Endothelial cell of umbilical vein (primary cell): ENCODE results near the gene SULF2. TPM values are rescaled to one million over a fixed set of nuclear protein-coding genes. Genes with fewer than 3 reads are reported as not detected.

ENCODE experiments used
- BruUV-seq: library from RNA; stranded (reverse); fragments of 400-500 nt; replicated peaks from 2 replicates; lab custom pipeline; 2021; lab: Mats Ljungman, UMichigan
- CTCF ChIA-PET: fragments of 300-600, 350-600 bp; sonication (Branson Sonifier 250); formaldehyde crosslinking; loops from one replicate; lab custom pipeline; 2021; ENCODE audit warnings: antibody characterized with exemption, inconsistent platforms; lab: Charles Lee
- POLR2A ChIA-PET: fragments of 300-600, 350-600 bp; sonication (Branson Sonifier 250); formaldehyde crosslinking; loops from one replicate; lab custom pipeline; 2021; ENCODE audit warnings: antibody characterized with exemption, inconsistent platforms; lab: Charles Lee
- DNase-seq: peaks from one replicate; pipeline ENCODE4 v3.0.0-alpha.2; 2011; ENCODE audit warnings: low read depth, low spot score
- FAIRE-seq: peaks from 2 replicates; lab custom pipeline; 2011; peaks lifted over from hg19 to GRCh38; lab: Jason Lieb, UNC
- H2AFZ ChIP-seq: 2 replicates; pipeline ENCODE4 v1.6.0; 2012; ENCODE audit warnings: low read depth, low read length, control low read depth, inconsistent platforms
- H3K27ac ChIP-seq: 2 replicates; pipeline ENCODE4 v1.5.1; 2011; ENCODE audit warnings: low read depth, mild to moderate bottlenecking, control low read depth, low read length, moderate library complexity; ENCODE audit not compliant: insufficient read depth
- H3K27me3 ChIP-seq, 2 experiments: 2 replicates each; pipeline versions ENCODE4 v1.6.0 to v1.6.1; 2011; ENCODE audit warnings: low read length in 2 of 2, mixed read lengths in 1 of 2; ENCODE audit not compliant: control insufficient read depth in 2 of 2, insufficient read depth in 2 of 2
- H3K36me3 ChIP-seq, 2 experiments: 2 replicates in 1 of 2; 3 replicates in 1 of 2; pipeline ENCODE4 v1.5.1; 2011; ENCODE audit warnings: low read length in 2 of 2, mild to moderate bottlenecking in 1 of 2, moderate library complexity in 1 of 2; ENCODE audit not compliant: control insufficient read depth in 2 of 2, insufficient read depth in 2 of 2; ENCODE audit errors: extremely low read depth in 1 of 2
- H3K4me1 ChIP-seq: 3 replicates; pipeline ENCODE4 v1.5.1; 2011; ENCODE audit warnings: mild to moderate bottlenecking, low read length; ENCODE audit not compliant: control insufficient read depth, insufficient read depth; ENCODE audit errors: extremely low read depth
- H3K4me2 ChIP-seq: 2 replicates; pipeline ENCODE4 v1.6.1; 2011; ENCODE audit warnings: low read length, control low read depth, mixed read lengths; ENCODE audit not compliant: insufficient read depth
- H3K4me3 ChIP-seq, 3 experiments: fragments of 200-600 bp in 1 of 3; sonication (generic), shearing (Covaris generic) in 1 of 3; replicated peaks in 1 of 3; 2 replicates each; pipeline ENCODE4 v1.5.1; 2011 to 2016; ENCODE audit warnings: control low read depth in 3 of 3, low read length in 3 of 3, mild to moderate bottlenecking in 2 of 3, inconsistent platforms in 1 of 3, low read depth in 1 of 3, moderate library complexity in 1 of 3; ENCODE audit not compliant: insufficient read depth in 1 of 3
- H3K79me2 ChIP-seq: 2 replicates; pipeline ENCODE4 v1.6.0; 2012; ENCODE audit warnings: low read length, inconsistent platforms; ENCODE audit not compliant: control insufficient read depth, insufficient read depth
- H3K9ac ChIP-seq: replicated peaks from 2 replicates; pipeline ENCODE3; 2011; ENCODE audit warnings: low read length, control low read depth; ENCODE audit not compliant: insufficient read depth; ENCODE audit errors: extremely low read depth
- H3K9me1 ChIP-seq: replicated peaks from 3 replicates; pipeline ENCODE4 v1.6.0; 2011; ENCODE audit warnings: mild to moderate bottlenecking, low read length; ENCODE audit not compliant: control insufficient read depth, insufficient read depth; ENCODE audit errors: extremely low read depth
- H3K9me3 ChIP-seq: replicated peaks from 2 replicates; pipeline ENCODE4 v1.5.1; 2012; ENCODE audit warnings: low read length, inconsistent platforms; ENCODE audit not compliant: control insufficient read depth, insufficient read depth
- H4K20me1 ChIP-seq: replicated peaks from 2 replicates; pipeline ENCODE3; 2011; ENCODE audit warnings: mild to moderate bottlenecking, low read length; ENCODE audit not compliant: control insufficient read depth, insufficient read depth; ENCODE audit errors: extremely low read depth
- EZH2 ChIP-seq: IDR thresholded peaks from 2 replicates; pipeline ENCODE4 v1.6.1; 2012; ENCODE audit warnings: borderline replicate concordance, low read depth, mild to moderate bottlenecking, moderate library complexity, low read length, inconsistent platforms; ENCODE audit not compliant: severe bottlenecking
- FOS ChIP-seq: IDR thresholded peaks from 2 replicates; pipeline ENCODE4 v1.6.1; 2011; ENCODE audit warnings: mild to moderate bottlenecking, low read length, moderate library complexity, borderline replicate concordance; ENCODE audit not compliant: insufficient read depth
- GATA2 ChIP-seq: IDR thresholded peaks from 2 replicates; pipeline ENCODE4 v1.7.0; 2011; ENCODE audit warnings: low read depth, mild to moderate bottlenecking, moderate library complexity, mixed read lengths, low read length; ENCODE audit not compliant: insufficient read length, insufficient read depth
- JUN ChIP-seq: IDR thresholded peaks from 2 replicates; pipeline ENCODE4 v1.6.1; 2011; ENCODE audit warnings: borderline replicate concordance, low read depth; ENCODE audit not compliant: insufficient read length, insufficient read depth
- MYC ChIP-seq: IDR thresholded peaks from one replicate; pipeline ENCODE4 v1.6.1; 2011; ENCODE audit warnings: mild to moderate bottlenecking, low read depth, low read length
- POLR2A ChIP-seq: IDR thresholded peaks from 2 replicates; pipeline ENCODE4 v1.6.1; 2012; ENCODE audit warnings: low read depth, mild to moderate bottlenecking, control low read depth, low read length
- POLR2AphosphoS5 ChIP-seq: IDR thresholded peaks from 2 replicates; pipeline ENCODE4 v1.6.1; 2012; ENCODE audit warnings: low read depth, mild to moderate bottlenecking, control low read depth, low read length, moderate library complexity; ENCODE audit not compliant: insufficient read depth
- dilution Hi-C: fragments of 300-500 bp; cut with MboI; formaldehyde crosslinking; loops from one replicate; pipeline ENCODE4 v1.15.0; 2019; ENCODE audit warnings: low sequenced_read_pairs; ENCODE audit not compliant: extremely low pct_ligation_motif_present
- intact Hi-C: fragments of 100-400 bp; cut with micrococcal nuclease; formaldehyde crosslinking; loops from one replicate; pipeline ENCODE4 v1.10.0; 2022
- polyA plus RNA-seq, 4 experiments: library from polyadenylated mRNA; depleted of rRNA in 3 of 4; stranded (reverse) in 3 of 4; unstranded in 1 of 4; fragments of >200 nt; gene quantifications; 2 replicates each; pipeline versions ENCODE4 v1.2.1 to v1.2.3, GENCODE V29; 2011 to 2012; ENCODE audit warnings: missing spikeins in 1 of 4
- total RNA-seq: library from RNA; stranded (reverse); gene quantifications from 2 replicates; pipeline ENCODE4 v1.2.3, GENCODE V29; 2021
- TF ChIP-seq, protein P1 (sequence below), 2 donors: IDR thresholded peaks; 1 replicate in 1 of 2; 2 replicates in 1 of 2; pipeline ENCODE4 v1.5.1; 2011; ENCODE audit warnings: low read length in 2 of 2, mild to moderate bottlenecking in 2 of 2, moderate library complexity in 2 of 2, control low read depth in 1 of 2, inconsistent platforms in 1 of 2, low read depth in 1 of 2; ENCODE audit not compliant: insufficient read depth in 1 of 2; ENCODE audit errors: extremely low read depth in 1 of 2
- TF ChIP-seq, protein P2 (sequence below): IDR thresholded peaks from 2 replicates; pipeline ENCODE4 v1.6.1; 2011; ENCODE audit not compliant: insufficient read depth, insufficient read length

Gene SULF2
- total and polyA plus RNA-seq, 2 donors (not counting 3 experiments of a cell fraction or from before 2014, with no cell fraction given): 58.5 to 160 TPM

- Histone ChIP-seq H3K27ac (no peak overlapping the region), H4K20me1 (no peaks in the 10 kb centered on the region), H3K27me3 (no peaks in the 10 kb centered on the region), H3K4me1 (no peaks in the 10 kb centered on the region), H3K4me3 (no peak overlapping the region), H3K9me1 (no peaks in the 10 kb centered on the region), H3K9ac (no peak overlapping the region), H3K4me2 (no peak overlapping the region), H3K36me3 (no peaks in the 10 kb centered on the region), H3K79me2 (no peaks in the 10 kb centered on the region), H2AFZ (no peak overlapping the region), H3K9me3 (no peaks in the 10 kb centered on the region)
- no peak for DNase-seq
- BruUV-seq: no TSS peak
- TF ChIP-seq EZH2 (no peak), POLR2AphosphoS5 (no peak), FOS (no peak), JUN (no peak), MYC (no peak), GATA2 (no peak)
- no peak for FAIRE-seq
- CTCF ChIA-PET: interaction anchor here (1.7 to 7.9 kb wide), 2 partner anchors 9 to 890 kb away, joined by 4 to 122 read pairs; no protein-coding TSS in a partner anchor
- dilution Hi-C loops (no loop called here), intact Hi-C loops (no loop called here)
- POLR2A ChIA-PET: no interaction called here
These were observed 54.5 kb downstream of the SULF2 start for GRCh38 chr20:47730744-47731143.

GRCh38 chr20:47729472-47729871, 55.8 kb downstream of the SULF2 start:
- Histone ChIP-seq H3K27ac (no peak overlapping the region), H3K9me1 (no peaks in the 10 kb centered on the region), H4K20me1 (no peaks in the 10 kb centered on the region), H3K4me3 (no peak overlapping the region), H3K4me2 (no peak overlapping the region), H3K4me1 (no peaks in the 10 kb centered on the region), H3K79me2 (no peaks in the 10 kb centered on the region), H3K36me3 (no peaks in the 10 kb centered on the region), H3K9ac (no peak overlapping the region), H2AFZ (no peak overlapping the region), H3K9me3 (no peaks in the 10 kb centered on the region), H3K27me3 (no peaks in the 10 kb centered on the region)
- ChIA-PET POLR2A (no interaction called here), CTCF (interaction anchor here (1.7 to 7.9 kb wide), 2 partner anchors 8 to 891 kb away, joined by 4 to 122 read pairs; no protein-coding TSS in a partner anchor)
- intact Hi-C loops (no loop called here), dilution Hi-C loops (no loop called here)
- FAIRE-seq (no peak), DNase-seq (no peak)
- TF ChIP-seq POLR2AphosphoS5 (no peak), FOS (no peak), GATA2 (no peak), MYC (no peak), EZH2 (no peak), POLR2A (no peak), JUN (no peak)
- TF ChIP-seq, protein P1, sequence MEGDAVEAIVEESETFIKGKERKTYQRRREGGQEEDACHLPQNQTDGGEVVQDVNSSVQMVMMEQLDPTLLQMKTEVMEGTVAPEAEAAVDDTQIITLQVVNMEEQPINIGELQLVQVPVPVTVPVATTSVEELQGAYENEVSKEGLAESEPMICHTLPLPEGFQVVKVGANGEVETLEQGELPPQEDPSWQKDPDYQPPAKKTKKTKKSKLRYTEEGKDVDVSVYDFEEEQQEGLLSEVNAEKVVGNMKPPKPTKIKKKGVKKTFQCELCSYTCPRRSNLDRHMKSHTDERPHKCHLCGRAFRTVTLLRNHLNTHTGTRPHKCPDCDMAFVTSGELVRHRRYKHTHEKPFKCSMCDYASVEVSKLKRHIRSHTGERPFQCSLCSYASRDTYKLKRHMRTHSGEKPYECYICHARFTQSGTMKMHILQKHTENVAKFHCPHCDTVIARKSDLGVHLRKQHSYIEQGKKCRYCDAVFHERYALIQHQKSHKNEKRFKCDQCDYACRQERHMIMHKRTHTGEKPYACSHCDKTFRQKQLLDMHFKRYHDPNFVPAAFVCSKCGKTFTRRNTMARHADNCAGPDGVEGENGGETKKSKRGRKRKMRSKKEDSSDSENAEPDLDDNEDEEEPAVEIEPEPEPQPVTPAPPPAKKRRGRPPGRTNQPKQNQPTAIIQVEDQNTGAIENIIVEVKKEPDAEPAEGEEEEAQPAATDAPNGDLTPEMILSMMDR (IDR thresholded peaks at IDR 0.05; ENCODE audit: extremely low read depth in 1 of 2, insufficient read depth in 1 of 2, low read depth in 1 of 2, low read length in 2 of 2): no peak
- TF ChIP-seq, protein P2, sequence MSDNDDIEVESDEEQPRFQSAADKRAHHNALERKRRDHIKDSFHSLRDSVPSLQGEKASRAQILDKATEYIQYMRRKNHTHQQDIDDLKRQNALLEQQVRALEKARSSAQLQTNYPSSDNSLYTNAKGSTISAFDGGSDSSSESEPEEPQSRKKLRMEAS: no peak
- BruUV-seq: no TSS peak
